Activated CD4-positive, alpha-beta T cell treated with anti-CD3 and anti-CD28 coated beads for 48 hours (primary cell): ENCODE measurements around the gene KMT5C.

Source experiments
- DNase-seq: peaks from one replicate; pipeline ENCODE4 v3.0.0-alpha.2; 2020

Gene KMT5C

GRCh38 chr19:55348317-55349034 lies 8.8 kb downstream of the KMT5C start:
- no peak for DNase-seq

- no peak for DNase-seq
These were observed 11.1 kb downstream of the KMT5C start for GRCh38 chr19:55350620-55351315.

- DNase-seq: no peak
These were observed 12.4 kb downstream of the KMT5C start for GRCh38 chr19:55352040-55352439.

GRCh38 chr19:55352549-55353145 lies 13.0 kb downstream of the KMT5C start:
- no peak for DNase-seq

GRCh38 chr19:55353356-55353802 lies 13.7 kb downstream of the KMT5C start:
- no peak for DNase-seq

GRCh38 chr19:55353803-55354697 lies 14.4 kb downstream of the KMT5C start:
- peak; percentile 67 for DNase-seq

- DNase-seq: no peak
These were observed 15.1 kb downstream of the KMT5C start, which contains the start of gene COX6B2 for GRCh38 chr19:55354698-55355212. COX6B2 (minus strand) TSS chr19:55354719; CDS start chr19:55354521, 198 bp downstream.

- no peak for DNase-seq
These were observed 15.6 kb downstream of the KMT5C start for GRCh38 chr19:55355213-55355821.

- no peak for DNase-seq
These were observed 18.8 kb downstream of the KMT5C start for GRCh38 chr19:55358493-55358892.

GRCh38 chr19:55358943-55359908 lies 19.6 kb downstream of the KMT5C start:
- DNase-seq: no peak

- no peak for DNase-seq
These were observed 21.2 kb downstream of the KMT5C start for GRCh38 chr19:55360902-55361301.

GRCh38 chr19:55362174-55362989 lies 22.7 kb downstream of the KMT5C start:
- no peak for DNase-seq

- no peak for DNase-seq
These were observed 23.5 kb downstream of the KMT5C start, which contains the start of gene GARIN5B for GRCh38 chr19:55362990-55363716. GARIN5B (minus strand) TSS chr19:55363260; CDS start chr19:55363066, 194 bp downstream.

- DNase-seq: no peak
These were observed 25.6 kb downstream of the KMT5C start for GRCh38 chr19:55365245-55365644.

- no peak for DNase-seq
These were observed 26.3 kb downstream of the KMT5C start for GRCh38 chr19:55365964-55366363.

GRCh38 chr19:55366790-55367189 lies 27.1 kb downstream of the KMT5C start:
- no peak for DNase-seq

- DNase-seq: no peak
These were observed 28.4 kb downstream of the KMT5C start for GRCh38 chr19:55368106-55368505.

- peak; percentile 42 for DNase-seq
These were observed 29.3 kb downstream of the KMT5C start for GRCh38 chr19:55368701-55369563.
